NOMO-1 (cell line): ENCODE data around the gene DENND2A.
"Not testable (repeated sequence)": the region's sequence is repeated elsewhere in the genome, so short reads cannot be mapped to it uniquely, and the experiment has no call there.

ENCODE experiments used
- DNase-seq, 2 experiments: peaks; one replicate each; lab custom pipeline; 2025; ENCODE audit not compliant: unreplicated experiment in 2 of 2; lab: John Stamatoyannopoulos, UW

The DENND2A gene

DNA sequence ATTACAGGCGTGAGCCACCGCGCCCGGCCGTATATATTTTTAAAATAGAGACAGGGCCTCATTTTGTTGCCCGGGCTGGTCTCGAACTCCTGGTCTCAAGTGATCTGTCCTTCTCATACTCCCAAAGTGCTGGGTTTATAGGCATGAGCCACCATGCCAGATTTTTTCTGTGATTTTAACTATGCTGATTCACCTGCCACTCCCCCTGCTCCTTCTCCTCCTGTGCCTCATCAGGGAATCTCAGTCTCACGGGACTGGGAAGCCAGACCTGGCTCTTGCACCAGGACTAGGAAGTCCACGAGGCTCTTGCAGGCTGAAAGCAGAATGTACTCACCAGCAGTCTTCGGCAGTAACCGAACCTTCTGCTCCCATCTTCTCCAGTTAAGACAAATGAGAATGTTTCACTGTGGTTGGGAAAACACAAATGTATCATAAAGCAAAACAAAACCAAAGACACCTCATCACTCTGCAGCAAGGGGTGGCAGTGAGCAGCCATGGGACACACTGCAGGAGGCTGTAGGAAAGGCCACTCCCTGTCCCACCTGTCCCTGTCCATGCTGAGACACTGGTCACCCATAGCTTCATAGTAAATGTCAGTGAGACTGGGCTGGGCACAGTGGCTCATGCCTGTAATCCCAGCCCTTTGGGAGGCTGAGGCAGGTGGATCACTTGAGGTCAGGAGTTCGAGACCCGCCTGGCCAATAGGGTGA lies 82.6 kb downstream of the DENND2A start:
- no peak for DNase-seq

DNA sequence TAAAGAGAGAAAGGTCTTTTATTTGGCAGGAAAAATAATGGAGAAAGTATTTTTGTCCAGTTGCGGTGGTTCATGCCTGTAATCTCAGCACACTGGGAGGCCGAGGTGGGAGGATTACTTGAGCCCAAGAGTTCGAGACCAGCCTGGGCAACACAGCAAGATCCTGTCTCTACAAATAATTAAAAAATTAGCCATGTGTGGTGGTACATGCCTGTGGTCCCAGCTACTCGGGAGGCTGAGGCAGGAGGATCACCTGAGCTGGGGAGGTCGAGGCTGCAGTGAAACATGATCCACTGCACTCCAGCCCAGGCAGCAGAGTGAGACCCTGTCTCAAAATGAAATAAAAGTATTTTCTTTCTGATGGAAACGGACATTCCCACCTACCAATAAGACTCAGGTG lies 83.5 kb downstream of the DENND2A start:
- no peak for DNase-seq

DNA sequence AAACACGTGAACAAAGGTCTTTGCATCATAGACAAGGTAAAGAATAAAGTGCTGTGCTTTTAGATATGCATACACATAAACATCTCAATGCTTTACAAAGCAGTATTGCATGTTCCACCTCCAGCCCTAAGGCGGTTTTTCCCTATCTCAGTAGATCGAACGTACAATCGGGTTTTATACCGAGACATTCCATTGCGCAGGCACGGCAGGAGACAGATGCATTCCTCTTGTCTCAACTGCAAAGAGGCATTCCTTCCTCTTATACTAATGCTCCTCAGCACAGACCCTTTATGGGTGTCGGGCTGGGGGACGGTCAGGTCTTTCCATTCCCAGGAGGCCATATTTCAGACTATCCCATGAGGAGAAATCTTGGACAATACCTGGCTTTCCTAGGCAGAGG lies 87.4 kb downstream of the DENND2A start:
- not testable (repeated sequence) for DNase-seq

DNA sequence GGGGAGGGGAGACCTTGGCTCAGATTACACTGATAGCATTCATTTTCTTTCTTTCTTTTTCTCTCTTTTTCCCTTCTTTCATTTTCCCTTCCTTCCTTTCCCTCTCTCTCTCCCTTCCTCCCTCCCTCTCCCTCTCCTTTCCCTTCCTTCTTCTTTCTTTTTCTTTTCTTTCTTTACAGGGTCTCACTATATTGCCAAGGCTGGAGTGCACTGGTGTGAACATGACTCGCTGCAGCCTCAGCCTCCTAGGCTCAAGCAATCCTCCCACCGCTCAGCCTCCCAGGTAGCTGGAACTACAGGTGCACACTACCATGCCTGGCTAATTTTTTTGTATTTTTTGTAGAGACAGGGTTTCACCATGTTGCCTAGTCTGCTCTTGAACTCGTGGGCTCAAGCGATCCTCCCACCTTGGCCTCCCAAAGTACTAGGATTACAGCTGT lies 88.4 kb downstream of the DENND2A start:
- no peak for DNase-seq

DNA sequence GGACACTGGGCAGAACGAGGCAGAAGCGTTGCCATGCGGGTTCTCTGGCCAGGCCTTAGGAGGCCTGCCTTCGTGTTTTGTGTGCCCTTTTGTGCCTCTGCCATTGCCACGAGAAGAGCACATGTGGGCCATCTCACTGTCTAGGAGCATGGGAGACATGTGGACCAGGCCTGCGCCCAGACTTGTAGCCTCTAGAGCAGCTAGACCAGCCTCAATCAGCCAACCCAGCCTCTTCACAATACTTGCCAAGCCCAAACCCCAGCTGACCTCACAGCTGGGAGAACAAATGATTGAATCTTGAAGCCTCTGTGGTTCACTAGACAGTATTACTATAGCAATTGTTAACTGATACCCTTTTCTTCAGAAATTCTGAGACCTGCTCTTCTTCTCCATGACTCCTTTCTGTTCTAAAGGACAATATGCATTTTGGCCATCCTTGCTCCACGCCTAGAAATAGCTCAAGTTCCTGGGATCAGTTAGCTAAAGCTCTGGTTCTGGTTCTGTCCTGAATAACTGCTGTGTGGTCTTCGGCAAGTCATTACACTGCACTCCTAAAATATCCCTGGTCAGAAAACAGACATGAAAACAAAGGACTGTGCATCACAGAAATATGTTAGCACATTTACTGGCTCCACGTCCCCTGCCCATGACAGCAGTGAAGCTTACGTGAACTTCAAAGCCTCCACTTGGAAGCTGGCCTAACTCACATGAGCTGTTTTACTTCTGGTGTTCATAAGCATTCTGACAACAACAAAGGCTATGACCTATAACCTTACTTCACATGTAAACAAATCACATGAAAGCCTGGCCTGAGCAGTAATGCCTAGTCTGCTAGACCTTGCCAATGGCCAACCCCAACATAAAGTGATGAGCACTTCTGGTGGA lies 89.0 kb downstream of the DENND2A start:
- DNase-seq = no peak

DNA sequence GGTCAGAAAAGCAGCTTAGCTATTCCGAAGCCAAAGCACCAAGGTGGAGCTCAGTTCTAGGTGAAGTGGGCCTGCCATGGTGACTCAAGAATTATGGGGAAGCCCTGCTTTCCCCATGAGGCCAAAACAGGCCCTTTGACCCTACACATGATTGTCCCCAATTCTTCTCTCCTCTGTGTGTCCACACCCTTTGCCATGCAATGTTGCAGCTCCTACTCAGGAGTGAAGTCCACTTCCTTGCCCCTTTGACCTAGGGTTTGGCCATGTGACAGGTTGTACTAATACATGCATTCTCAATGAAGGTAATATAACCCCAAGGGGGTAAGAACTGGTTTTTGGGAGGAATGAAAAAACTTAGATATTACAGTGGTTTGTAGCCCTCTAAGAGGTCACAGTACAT lies 93.7 kb downstream of the DENND2A start:
- DNase-seq = no peak

DNA sequence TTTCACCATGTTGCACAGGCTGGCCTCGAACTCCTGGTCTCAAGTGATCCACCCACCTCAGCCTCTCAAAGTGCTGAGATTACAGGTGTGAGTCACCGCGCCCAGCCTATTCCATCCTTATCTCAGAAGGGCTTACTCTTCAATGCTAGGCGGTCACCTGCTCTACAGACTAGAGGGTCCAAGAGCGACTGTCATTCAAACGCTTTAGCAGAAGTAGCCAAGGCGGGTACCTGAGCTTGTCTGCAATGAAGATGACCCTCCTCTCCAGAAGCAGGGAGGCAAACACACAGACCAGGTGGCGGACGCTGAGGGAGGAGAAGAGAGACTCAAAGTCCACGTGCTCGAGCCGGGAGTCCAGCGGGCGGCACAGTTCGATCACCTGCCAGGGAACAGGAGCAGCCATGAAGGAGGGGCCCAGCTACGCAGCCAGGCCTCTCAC lies 96.2 kb downstream of the DENND2A start:
- no peak for DNase-seq

DNA sequence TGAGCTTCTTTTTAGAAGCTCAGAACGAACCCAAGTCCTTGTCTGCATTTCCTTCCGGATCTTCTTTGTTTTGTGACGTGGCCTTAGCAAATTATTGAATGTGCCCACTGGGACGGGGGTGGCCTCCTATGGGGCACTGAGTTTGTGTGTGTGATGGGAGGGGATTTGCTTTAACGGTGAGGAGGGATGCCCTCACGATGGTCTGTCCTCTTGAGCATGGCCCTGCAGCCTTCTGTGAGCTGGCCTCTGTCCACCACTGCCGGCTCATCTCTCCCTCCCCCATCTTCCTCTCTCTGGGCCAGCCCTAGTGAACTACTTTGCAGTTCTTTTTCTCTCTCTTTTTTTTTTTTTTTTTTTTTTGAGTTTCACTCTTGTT lies 98.4 kb downstream of the DENND2A start:
- DNase-seq = no peak

DNA sequence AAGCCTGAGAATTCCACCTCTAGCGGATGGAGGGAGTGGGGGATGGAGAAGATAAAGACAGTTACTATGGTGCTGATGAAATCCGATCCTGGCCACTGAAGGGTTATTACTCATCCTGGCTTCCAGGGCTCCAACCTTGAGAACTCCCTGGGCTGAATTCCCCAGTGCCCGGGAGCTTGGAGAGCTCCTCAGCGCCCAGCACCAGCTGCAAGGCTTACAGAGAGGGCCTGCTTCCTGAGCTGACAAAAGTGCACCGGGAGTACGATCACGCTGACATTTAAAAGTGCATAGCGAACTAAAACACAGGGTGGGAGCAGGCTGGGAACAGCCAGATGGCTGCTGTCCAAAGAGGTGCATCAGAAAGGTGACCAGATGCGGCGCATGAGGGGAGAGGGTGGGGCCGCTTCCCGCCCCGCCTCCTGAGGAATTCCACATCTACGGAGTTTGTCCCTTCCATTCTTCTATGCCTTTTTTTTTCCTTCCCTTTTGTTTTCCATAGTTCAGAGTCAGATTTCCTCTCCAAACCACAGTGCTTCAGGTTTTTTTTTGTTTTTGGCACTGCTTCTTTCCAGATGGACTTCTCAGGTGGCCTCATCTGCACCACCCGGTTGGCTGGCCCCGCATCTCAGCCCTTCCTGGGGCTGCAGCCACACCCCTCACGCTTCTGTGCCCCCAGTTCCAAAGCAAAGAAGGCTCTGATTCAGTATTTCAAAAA lies 98.9 kb downstream of the DENND2A start:
- DNase-seq = no peak

DNA sequence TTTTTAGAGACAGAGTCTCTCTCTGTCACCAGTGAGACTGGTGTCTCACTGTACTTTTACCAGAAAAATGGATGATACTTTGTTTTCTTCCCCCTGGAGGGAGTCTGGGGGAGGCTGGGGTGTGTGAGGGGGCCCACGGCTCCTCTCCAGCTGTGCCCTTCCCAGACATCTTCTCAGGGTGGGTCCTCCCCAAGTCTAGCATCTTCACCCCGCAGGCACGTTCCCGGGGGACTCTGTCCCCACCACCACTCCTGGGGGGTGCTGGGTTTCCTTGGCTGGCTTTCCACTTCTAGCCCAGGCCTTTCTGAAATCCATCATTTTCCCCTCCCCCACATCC lies 99.5 kb downstream of the DENND2A start:
- no peak for DNase-seq

DNA sequence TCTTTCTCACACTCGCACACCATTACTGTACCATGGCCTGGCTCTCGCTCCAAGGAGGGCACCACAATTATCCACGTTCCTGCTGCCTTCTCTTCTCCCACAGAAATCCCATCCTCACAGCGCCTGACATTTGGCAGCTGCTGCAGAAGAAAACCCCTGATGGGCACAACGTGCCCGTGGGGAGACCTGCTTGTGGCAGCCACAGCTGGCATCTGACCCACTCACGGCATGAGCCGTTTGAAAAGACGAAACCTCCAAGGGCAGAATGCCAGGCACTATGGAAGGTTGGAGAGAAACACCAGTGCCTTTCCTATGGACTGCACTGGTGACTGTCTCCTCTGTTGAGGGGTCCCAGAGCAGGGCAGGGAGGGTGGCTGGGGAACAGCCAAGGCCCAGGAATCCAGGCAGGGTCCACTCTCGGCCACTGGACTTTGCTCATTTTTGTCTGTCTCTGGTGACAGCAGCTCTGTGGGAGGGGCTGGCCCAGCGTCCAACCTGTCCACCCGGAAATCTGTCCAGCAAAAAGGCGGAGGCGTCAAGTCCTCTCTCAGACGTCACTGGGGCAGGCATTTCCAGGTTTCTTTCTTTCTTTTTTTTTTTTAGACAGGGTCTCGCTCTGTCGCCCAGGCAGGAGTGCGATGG lies 100.4 kb downstream of the DENND2A start:
- no peak for DNase-seq

DNA sequence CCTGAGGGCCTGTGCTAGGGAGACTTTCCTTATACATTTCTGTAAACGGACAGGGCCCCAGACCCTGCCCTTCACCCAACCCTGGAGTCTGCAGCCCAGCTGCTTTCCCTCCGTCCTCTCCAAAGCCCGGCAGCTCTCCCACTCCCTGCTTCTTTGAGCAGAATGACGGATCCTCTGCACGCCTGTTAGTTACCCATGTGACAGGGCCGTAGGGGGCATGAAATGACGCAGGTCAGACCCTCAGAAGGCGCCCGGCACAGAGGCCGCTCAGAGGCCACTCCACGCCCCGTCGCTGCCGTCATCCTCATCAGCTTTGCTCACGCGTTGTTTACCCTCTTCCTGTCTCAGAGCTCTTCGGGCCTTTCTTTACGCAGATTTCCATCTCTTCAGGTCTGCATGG lies 101.2 kb downstream of the DENND2A start:
- no peak for DNase-seq

DNA sequence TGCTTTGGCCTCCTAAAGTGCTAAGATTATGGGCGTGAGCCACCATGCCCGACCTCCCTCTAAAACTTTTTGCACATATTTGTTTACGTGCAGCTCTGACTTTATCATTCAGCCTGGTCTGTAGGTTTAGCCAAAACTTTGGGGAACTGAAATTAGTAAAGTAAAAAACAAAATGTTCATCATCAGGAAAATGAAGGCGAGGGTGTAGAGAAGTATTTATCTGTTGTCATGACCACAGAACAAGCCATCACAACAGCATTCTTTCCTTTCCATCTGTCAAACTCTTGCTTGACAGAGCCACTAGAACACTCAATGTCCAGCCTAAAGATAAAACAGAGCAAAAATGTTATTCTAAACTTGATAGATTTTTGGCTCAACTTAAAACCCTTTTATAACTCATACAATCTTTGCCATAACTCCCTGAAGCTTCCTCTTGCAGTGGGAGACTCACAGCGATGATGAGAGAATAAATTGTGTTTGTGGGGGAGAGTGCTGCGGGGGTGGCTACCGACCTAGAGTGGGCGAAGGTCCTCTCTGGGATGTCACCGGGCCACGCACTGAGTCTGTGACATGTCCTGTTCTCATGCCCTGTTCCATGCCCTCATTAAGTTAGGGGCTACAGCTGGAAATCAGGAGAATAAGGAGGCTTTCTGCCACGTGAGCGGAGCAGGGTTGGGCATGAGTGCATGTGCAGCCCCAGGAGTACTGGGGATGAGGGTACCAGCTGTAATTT lies 102.7 kb downstream of the DENND2A start:
- no peak for DNase-seq

DNA sequence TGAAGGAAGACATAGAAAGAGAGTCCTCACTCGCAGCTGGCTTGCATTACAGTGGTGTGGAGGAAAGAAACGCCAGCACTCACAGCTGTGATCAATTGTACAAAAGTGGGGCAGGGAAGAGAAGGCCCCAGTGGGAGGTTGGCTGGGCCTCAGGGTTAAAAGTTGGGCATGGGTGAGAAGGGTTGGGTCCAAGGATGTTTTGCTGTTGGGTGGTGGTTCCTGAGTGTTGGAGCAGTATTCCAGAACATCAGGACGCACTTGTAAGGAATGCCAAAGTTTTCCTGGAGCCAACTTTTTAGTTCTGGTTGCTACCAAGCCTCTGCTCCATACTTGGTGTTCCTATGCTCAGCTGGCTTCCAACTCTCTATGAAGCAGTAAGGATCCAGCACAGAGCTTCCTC lies 105.9 kb downstream of the DENND2A start:
- no peak for DNase-seq

DNA sequence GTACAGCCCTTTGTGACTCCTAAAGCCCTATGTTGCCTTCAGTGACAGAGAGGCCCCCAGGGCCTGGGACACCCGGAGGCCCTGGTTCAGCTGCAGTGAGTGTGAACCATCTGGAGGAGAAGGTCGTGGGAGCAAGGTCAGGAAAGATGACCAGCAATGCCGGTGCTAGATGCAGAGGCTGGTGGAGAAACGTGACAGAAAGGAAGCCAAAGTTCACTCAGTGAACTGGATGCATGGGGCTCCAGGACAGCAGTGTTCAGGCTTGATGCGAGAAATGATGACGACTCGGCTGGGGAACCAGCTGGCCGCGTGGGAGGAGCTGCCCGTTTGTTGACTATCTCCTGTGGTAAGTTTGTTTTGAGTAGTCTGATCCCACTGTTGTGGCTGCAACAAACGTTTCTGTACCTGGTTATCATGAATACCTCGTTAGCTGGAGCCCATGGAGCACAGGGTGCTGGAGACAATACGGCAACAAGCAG lies 107.2 kb downstream of the DENND2A start:
- no peak for DNase-seq

DNA sequence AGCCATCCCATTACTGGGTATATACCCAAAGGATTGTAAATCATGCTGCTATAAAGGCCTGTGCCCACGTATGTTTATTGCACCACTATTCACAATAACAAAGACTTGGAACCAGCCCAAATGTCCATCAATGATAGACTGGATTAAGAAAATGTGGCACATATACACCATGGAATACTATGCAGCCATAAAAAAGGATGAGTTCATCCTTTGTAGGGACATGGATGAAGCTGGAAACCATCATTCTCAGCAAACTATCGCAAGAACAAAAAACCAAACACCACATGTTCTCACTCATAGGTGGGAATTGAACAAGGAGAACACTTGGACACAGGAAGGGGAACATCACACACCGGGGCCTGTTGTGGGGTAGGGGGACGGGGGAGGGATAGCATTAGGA lies 111.2 kb downstream of the DENND2A start:
- DNase-seq = not testable (repeated sequence)

DNA sequence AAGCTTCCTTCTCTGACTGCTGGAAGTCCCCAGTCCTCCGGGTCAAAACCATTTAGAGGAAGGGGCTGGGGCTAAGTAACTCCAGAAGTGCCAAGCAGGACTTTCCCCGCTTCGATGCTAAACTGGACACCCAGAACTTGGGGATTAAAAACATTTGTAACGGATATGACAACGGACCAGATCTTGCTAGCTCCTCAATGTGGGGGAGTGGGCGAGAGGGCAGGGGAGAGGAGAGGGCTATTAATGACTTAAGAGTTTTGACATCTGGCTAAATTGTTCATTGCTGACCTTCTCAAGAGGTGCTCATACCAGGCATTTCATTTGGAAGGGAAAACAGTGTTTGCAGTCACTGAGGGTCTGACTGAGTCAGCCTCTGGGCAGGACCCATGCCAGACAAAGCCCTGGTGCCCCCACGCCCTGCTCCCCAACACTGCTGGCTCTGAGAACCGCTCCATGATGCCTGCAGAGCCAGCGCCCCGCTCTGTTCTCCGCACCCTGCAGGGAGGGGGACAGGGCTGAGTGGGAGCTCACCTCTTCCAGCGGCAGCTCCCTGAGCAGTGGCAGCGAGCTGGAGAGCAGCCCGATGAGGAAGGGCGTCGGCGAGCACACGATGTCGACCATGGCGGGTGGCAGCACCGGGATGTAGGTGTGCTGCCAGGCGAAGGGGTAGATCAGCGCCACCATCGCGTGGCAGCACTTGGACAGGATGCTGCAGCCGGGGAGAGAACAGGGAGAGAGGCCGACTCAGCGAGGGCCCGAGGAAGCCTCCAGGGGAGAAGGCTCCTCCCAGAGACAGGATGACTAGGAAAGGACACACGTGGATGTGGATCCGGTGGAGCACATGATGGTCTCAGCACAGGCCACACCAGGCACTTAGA lies 113.6 kb downstream of the DENND2A start:
- DNase-seq = no peak

DNA sequence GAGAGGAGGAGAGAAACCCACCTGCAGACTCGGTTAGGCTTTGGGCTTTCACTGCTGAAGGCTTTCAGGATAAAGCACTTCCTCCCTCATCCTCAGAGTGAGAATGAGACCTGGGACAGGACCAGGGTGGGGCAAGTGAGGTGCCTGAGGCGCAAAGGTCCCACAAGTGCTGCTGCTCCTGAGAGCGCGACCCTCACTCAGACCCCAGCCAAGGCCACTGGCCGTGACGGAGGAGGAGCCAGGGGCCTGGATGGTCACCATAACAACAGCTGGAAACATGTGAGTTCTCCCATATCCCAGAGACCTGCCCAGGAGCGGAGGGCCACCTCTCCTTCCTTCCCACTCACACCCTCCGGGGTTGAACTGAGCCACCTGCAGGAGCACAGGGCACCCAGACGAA lies 114.4 kb downstream of the DENND2A start:
- no peak for DNase-seq

DNA sequence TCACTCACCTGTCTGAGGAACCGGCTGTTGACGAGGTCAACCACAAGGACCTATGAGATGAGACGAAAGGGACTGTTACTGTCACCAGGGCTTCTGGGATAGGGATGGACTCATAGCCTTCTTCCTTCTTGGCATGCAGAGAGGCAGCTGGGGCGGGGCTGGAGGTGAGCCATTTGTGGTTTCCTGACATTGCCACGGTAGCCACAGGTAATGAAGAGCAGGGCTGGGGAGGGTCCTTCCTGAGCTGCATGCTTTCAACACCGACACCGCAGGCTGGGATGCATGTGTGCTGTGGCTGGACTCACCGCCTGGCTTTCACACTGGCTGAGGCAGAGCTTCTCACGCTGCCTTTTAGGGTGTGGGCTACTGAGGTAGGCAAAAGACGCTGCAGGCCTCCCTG lies 114.9 kb downstream of the DENND2A start:
- no peak for DNase-seq
